GM19025 (cell line): ENCODE results near the gene DNAJB14.
A peak's percentile ranks its signal among the peaks of the same experiment; 100 is the strongest.
"Not testable (repeated sequence)": the region's sequence is repeated elsewhere in the genome, so short reads cannot be mapped to it uniquely, and the experiment has no call there.

Source experiments
- ATAC-seq: cut with Tn5 transposase; IDR thresholded peaks from one replicate; pipeline ENCODE4 v1.9.1; 2021; ENCODE audit warnings: mild to moderate bottlenecking, low read depth, moderate library complexity; ENCODE audit not compliant: unreplicated experiment

Gene DNAJB14

DNA sequence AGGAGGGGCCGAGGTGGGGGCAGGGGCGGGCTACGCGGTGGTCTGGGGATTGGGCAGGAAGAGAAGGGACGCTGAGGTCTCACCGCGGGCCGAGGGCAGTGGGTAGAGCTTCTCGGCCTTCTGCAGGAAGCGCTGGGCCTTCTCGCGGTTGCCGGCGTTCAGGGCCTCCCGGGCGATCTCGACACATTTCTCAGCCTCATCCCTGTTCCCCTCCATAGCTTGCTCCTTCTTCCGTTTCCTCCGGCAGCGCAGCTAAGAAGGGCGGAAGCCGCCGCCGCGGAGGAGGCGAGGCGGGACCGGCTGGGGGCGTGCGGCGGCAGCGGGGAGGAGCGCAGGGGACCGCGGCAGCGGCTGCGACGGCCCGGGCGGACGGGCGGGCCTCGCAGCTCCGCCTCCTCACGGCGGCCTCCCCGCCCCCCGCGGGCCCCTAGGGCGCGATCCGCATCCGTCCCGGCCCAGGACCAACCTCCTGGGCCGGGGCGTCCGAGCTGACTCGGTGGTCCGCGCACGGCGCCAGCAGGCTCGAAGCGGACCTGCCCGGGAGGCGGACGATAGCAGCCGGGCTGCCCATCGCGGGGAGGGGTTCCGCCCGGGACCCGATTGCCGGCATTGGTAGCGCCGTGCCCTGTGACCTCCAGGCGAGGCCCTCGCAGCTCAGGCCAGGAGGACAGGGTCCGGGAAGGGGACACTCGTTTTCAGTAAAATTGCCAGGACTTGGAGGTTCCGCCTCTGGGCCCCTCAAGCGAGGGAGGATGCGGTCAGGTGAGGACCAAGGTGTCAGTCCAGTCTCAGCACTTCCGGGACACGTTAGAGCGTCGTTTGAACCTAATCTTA lies at the start of gene DNAJB14:
TSS of gene DNAJB14 (minus strand) at position 263 of the 834 bp plus-strand sequence. CDS start at position 216, 47 bp downstream.
- ATAC-seq = peak; percentile 45

DNA sequence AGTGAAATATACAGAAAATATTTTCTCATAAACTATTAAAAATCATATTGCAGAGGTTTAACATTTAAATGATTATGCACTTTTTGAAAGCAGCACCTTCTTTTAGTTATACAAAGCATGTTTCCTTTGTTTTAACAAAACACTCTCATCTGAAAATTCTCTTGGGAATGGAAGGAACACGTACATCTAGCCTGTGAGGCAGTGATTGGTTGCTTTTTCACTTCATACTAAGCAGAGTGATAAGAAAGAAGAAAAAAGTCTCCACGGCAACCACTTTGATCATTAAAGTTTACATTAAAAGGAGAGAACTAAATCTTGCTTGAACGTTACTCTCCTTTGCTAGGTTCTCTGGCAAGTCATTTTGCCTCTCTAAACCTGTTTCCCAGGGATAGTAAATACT lies 45.3 kb upstream of the DNAJB14 start:
- no peak for ATAC-seq

DNA sequence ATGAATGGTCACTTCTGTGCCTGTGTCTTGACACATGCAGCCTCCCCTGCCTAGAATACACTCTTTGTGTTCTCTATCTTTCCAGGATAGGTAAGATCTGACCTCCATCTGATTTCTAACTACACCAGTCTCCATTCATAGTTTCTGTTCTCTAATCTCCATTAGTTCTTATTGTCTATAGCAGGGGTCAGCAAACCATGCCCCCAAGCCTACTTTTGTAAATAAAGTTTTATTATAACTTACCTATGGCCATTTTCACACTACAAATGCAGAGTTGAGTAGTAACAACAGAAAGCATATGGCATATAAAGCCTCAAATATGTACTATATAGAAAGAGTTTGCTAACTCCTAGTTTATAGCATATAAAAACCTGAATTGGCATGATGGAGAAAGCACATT lies 41.3 kb upstream of the DNAJB14 start:
- ATAC-seq = no peak

DNA sequence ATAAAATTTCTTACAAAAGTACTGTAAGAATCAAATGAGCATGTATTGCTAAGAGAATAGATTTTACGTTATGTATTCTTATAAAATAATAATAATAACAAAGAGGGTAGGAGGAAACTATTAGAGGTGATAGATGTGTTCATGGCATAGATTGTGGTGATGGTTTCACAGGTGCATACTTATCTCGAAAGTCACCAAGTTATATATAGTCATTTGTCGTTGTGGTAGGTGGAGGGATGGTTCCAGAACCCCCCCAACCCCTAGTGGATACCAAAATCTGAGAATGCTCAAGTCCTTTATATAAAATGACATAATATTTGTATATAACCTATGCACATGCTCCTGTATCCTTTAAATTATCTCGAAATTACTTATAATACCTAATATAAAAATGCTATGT lies 40.4 kb upstream of the DNAJB14 start:
- ATAC-seq = no peak

DNA sequence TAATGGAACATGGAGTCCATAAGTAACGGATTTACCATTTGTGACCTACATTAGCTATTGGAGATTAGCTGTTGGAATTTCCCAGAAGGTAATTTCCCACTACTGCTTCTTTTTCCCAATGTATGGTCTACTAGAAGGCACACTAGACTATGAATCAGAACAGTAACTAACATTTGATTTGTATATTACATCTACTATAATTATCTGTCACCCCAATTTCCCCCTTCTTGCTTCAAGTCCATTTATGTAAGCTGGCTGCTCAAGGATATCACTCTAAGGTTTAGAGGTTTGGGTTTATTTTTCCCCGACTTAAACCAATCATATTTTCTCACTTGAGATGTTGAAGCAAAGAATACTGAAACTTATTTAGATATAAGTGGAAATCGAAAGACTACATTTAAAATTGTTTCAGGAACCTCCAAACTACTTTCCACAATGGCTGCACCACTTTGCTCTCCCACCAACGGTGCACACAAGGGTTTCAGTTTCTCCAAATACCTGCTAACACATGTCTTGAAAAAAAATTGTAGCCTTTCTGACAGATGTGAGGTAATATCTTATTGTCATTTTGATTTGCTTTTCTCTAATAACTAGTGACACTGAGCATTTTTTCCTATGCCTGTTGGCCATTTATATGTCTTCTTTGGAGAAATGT lies 37.0 kb upstream of the DNAJB14 start:
- ATAC-seq = no peak

DNA sequence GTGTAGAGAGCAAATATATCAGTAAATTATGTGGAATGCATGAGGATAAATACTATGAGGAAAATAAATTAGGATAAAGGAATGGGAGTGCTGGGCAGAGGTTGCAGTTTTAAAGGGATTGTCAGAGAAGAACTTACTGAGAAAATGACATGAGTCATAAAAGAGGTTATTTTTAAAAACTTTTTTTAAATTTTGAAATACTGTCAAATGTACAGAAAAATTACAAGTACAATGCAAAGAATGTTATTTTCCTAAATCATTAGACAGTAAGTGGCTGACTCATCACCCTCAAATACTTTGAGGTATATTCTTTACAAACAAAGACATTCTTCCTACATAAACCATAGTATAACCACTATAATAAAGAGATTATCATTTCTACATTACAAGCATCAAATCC lies 33.5 kb upstream of the DNAJB14 start:
- ATAC-seq = no peak

DNA sequence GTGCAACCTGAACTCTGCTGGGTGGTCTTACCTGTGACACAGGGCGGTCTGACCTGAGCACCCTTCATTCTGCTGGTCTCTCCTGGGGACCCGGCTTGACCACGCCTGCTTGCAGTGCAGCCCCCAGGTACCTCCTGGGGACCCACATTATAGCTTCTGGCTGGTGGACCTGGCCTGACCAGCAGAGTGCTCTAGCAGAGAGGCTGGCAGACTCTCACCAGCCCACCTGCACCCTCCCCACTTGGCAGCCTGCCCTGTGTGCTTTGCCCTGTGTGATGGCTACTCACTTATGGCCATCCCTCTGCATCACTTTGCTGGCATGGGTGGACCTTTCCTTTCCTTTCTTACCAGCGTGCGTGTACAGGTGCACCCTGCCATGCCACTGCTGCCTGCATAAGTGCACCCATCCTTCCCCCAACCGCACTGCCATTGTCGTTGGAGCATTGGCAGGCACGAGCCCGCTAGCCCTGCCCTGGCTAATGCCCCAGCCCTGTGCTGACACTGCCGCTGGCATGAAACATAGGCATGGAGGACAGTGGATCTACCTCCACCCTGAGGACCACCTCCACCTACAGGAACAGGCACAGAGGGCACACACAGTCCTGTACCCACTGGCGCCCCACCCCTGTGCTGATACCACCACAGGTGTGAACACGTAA lies 25.2 kb upstream of the DNAJB14 start:
- ATAC-seq = no peak

DNA sequence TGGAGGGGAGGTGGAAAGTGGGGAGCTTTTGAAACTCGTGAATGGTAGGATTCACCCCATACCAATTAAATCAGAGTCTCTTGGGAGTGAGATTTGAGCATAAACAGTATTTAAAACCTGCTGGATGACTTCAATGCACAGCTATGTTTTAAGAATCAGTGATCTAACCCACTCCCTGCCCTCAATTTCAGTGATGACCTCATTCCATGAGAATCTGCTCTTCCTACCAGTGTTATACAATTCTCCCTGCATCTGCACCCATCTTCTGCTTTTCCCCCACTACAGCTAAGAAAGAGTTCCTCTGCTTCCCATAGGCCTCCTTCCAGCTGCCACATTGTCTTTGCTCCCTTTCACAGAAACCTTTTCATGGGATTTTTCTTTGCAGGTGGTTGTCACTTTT lies 21.9 kb upstream of the DNAJB14 start:
- ATAC-seq = no peak

DNA sequence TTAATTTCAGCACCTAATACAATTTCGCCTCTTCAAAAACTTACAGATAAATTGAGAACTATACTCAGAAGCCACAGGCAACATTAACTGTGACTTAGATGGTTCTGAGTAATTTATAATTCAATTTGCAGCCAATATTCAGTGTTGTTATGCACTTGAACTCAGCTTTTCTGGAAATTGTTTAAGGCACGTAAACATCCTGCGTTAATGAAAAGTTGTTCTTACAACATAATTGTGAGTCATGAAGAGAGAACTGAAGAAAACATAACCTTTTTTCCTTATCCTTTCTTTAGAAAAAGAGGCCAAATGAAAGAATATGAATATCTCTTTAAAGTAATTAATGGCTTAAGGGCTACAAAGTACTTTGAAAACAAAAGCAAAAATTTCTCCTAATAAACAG lies 20.3 kb upstream of the DNAJB14 start:
- ATAC-seq = no peak

DNA sequence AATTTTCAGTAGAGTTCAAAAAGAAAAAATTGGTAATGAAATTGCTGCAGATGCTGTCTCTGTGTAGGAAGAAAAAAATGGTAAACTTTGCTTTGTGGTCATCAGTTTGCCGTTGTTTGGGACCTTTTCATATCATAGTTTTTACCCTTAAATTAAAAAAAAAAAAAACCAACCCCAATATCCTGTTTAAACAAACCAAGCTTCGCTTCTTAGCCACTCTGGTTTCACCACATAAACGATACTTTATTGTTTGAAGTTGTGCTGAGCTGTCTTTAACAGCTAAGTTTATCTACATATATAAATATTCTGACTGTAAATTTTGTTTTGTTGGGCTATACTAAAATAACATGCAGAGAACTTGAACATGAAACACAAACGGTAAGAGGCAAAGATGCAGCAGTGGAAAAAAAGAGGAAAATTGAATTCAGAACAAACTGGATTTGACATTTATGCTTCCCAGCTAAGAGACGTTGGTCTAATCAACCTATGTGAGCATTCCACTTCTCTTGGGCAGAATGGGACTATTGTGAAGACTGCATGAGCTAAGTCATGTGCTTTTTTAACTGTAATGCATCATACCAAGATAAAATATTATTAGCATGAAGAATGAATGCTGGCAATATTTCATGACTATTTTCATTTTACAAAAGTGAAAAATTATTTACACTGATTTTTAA lies 19.4 kb upstream of the DNAJB14 start:
- ATAC-seq = no peak

DNA sequence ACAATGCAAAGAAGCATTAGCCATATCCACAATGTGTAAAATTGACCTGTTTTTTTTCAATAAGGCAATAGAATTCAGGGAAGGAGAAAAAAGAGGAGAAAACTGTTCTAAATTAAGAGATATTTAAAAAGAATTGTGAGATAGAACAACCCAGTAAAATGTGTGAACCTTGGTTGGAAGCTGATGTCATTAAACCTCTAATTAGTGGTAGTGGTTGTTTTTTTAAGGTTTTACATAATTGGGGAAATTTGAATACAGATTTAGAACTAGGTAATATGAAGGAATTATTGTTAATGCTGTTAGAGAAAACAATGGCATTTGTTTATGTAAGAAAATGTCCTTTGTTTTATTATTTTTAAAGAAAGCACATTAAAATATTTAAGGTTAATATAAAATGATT lies 18.8 kb upstream of the DNAJB14 start:
- no peak for ATAC-seq

DNA sequence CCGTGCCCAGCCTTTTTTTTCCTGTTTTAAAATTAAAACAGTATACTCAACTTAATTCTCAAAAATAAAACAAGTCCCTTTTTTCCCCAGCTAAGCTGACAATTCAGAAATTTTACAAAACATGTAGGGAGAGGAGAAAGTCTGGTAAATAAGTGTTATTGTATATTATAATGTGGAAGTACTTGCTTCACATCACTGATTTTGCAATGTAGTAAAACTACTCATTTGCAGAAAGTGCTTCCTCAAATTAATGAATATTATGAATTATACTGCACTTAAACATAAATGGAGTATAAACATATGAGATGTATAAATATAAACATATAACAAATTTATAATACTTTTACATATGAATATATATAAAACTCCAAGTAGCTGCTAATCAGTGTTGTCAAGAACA lies 15.3 kb upstream of the DNAJB14 start:
- no peak for ATAC-seq

DNA sequence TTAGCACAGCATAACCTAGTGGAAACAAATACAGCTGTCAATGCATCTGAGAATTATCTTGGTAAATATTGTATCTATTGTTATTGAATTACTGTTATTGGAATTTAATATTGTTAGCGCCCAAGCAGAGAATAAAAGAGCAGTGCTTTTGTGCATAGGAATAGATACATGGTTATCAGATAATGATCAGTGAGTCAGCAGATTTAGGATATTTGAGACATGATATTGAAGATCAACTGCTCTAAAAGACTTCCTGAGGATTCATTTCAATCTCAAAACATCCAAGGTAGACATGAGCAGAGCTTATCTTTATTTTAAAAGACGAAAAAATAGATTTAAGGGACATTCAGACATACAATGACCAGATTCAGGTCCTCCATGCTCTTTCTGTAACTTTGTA lies 14.2 kb upstream of the DNAJB14 start:
- ATAC-seq = no peak

DNA sequence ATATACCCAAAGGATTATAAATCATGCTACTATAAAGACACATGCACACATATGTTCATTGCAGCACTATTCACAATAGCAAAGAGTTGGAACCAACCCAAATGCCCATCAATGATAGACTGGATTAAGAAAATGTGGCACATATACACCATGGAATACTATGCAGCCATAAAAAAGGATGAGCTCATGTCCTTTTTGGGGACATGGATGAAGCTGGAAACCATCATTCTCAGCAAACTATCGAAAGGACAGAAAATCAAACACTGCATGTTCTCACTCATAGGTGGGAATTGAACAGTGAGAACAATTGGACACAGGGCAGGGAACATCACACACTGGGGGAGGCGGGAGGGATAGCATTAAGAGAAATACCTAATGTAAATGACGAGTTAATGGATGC lies 11.8 kb upstream of the DNAJB14 start:
- ATAC-seq = not testable (repeated sequence)

DNA sequence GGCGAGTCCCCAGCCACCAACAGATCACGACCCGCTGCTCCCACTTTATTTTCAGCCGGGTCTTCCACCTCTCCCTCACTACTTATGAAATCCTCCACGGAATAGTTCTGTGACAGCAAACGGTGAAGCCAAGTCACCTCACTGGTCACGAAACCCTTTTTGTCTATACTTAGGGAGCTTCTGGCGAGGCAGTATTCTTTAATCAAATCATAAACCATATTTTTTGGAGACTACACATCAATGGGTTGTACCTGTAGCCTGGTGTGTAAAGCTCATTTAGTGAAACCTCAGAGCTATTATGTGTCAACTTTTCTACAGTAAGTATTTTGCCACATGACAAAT lies 4.5 kb upstream of the DNAJB14 start:
- ATAC-seq = no peak

DNA sequence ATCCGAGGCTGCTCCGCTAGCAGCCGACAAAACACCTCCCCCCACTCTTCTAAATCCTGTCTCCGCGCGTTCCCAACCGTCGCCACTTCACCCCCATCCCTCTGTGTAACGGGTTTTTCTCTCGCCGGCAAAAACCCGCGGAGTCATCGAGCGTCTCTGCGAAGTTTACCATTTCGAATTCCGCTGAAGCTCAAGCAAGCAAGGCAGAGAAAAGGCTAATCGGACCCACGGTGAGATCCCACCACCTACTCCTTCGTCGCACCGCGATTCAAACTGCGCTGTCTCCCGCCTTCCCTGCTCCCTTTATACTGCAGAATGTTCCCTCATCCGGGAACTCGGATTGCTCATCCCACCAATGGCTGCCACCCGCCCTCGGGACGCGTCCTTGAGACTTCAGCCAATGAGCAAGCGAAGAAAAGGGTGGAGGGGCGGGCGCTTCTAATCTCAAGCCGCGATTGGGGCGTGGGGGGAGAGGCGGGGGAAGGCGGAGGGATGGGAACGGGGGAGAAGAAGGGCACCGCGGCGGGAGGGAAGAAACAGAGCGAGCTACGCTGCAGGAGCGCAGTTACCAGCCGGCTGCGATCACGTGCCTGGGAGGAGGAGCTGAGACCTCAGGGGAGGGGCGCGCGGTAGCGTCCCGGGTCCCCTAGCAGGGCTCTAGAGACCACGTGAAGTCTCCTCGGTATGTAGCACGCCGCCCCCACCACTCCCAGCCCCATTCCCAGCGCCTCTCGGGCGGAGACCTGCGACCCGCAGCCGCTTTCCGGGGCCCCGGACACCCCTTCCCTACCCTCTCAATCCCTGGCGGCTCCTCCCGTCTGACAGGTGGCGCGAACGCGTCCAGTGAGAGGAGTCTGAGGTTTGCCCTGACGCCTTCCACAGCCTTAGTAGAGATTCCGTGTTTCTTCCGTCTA lies 3.8 kb upstream of the DNAJB14 start, which contains the start of gene H2AZ1:
TSS of gene H2AZ1 (minus strand) at position 277 of the 914 bp plus-strand sequence. CDS start at position 172, 105 bp downstream.
- peak; percentile 52 for ATAC-seq

DNA sequence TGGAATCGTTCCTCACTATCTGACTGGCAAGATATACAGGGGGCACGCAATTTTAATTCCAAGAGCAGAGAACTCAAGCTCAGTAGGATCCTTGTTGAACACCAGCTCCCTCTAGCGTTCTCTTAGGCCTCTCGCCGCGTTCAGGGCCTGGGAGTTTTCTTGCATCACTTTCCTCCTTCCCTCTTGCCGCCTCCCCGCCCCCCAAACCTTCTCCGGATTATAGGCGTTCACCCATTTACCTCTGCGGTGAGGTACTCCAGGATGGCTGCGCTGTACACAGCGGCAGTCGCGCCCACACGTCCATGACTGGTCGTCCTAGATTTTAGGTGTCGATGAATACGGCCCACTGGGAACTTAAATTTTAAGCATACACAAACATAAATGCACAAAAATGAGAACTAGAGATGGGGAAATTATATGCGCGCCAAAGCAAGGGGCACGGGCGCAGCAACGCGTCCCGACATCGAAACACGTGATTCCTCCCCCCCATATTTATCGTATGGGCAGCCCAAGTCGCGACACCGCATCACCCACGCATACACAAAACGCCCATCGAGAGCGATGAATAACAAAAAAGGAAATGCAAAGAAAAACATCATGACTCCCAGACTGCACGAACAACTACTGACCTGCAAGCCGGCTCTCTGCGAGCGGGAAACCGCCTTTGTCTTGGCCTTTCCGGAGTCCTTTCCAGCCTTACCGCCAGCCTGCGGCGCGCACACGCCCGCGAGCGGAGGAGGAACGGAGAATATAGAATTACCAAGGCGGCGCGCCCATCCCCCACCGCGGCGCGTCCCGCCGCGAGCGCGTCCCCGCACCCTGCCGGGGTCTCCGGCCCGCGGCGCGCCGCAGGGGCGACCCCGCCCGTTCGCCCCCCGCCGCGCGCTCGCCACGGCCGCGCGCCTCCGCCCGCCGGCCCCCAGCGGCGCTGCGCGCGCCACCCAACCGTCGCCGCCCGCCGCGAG lies 2.9 kb upstream of the DNAJB14 start:
- peak; percentile 11 for ATAC-seq

DNA sequence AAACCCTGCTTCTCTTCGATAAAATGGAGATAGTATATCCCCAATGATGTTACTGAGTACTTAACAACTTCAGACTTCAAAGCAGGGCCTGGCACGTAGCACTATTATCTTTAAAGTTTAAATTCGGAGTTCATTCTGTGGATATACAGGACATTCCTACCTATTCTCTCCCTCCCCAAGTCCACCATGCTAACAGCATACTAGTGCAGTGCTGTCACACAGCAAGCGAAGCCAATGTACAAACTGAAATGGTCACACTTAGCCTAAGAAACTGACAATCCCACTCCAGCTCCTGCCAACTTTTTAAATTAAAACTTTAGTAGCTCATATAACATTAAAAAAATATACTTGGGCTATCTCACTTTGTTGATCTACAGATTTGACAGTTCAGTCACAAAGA lies 1.2 kb upstream of the DNAJB14 start:
- ATAC-seq = no peak

DNA sequence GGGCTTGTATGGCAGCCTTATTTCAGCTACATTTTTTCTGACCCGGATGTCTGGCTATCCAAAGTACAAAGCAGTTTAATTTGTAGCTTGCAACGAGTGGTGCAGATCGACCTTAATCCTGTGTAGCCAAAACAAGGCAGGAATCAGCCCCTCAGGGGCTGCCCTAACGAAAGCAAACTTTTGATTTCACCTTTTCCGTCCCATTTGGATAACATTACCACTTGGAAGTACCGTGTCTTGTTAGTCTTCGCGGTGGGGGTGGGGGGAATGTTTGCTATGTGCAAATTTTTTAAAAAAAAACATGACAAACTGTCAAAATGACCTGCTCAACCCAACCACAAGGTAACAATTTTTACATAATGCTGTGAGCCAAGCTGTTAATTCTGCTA lies 766 bp upstream of the DNAJB14 start:
- ATAC-seq = no peak
